ENCODE results near the gene HNF4A.

Gene HNF4A

GRCh38 chr20:44428174-44429016, 72.9 kb downstream of the HNF4A start (continued):
- TF ChIP-seq, protein P1, sequence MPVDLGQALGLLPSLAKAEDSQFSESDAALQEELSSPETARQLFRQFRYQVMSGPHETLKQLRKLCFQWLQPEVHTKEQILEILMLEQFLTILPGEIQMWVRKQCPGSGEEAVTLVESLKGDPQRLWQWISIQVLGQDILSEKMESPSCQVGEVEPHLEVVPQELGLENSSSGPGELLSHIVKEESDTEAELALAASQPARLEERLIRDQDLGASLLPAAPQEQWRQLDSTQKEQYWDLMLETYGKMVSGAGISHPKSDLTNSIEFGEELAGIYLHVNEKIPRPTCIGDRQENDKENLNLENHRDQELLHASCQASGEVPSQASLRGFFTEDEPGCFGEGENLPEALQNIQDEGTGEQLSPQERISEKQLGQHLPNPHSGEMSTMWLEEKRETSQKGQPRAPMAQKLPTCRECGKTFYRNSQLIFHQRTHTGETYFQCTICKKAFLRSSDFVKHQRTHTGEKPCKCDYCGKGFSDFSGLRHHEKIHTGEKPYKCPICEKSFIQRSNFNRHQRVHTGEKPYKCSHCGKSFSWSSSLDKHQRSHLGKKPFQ (tag by site-specific recombination; IDR thresholded peaks at IDR 0.05): no peak

- ChIA-PET POLR2A (no interaction called here), CTCF (no interaction called here)
- Histone ChIP-seq H3K36me3 (ENCODE audit: control insufficient read depth in 2 of 2, insufficient read depth in 1 of 2, low read length in 2 of 2) (no peaks in the 10 kb centered on the region), H3K4me1 (ENCODE audit: control insufficient read depth, insufficient read depth, low read length) (no peaks in the 10 kb centered on the region), H3K27ac (ENCODE audit: extremely low read depth, low read depth, low read length) (no peak overlapping the region), H3K4me3 (ENCODE audit: low read depth, low read length) (no peak overlapping the region), H3K9me3 (ENCODE audit: control insufficient read depth, insufficient read depth, low read depth, low read length) (no peaks in the 10 kb centered on the region)
- TF ChIP-seq KLF8 (tag by site-specific recombination; IDR thresholded peaks at IDR 0.05) (no peak), ZNF146 (tag by site-specific recombination; IDR thresholded peaks at IDR 0.05) (no peak), ZNF768 (tag by site-specific recombination; IDR thresholded peaks at IDR 0.05) (no peak), KLF10 (tag by site-specific recombination; IDR thresholded peaks at IDR 0.05) (no peak), SALL2 (tag by site-specific recombination; IDR thresholded peaks at IDR 0.05; ENCODE audit: borderline replicate concordance) (no peak), ZNF600 (tag by site-specific recombination; IDR thresholded peaks at IDR 0.05) (no peak), ZNF2 (tag by site-specific recombination; IDR thresholded peaks at IDR 0.05) (no peak), IKZF3 (tag by site-specific recombination; IDR thresholded peaks at IDR 0.05) (no peak), RBAK (tag by site-specific recombination; IDR thresholded peaks at IDR 0.05) (no peak), MYNN (tag by site-specific recombination; IDR thresholded peaks at IDR 0.05; ENCODE audit: borderline replicate concordance) (no peak), OVOL3 (tag by site-specific recombination; IDR thresholded peaks at IDR 0.05) (no peak), OSR2 (tag by site-specific recombination; IDR thresholded peaks at IDR 0.05) (no peak), ZNF10 (tag by site-specific recombination; IDR thresholded peaks at IDR 0.05) (no peak), ELK4 (IDR thresholded peaks at IDR 0.05; ENCODE audit: borderline replicate concordance, low read depth, low read length) (no peak), KLF7 (tag by site-specific recombination; IDR thresholded peaks at IDR 0.05; ENCODE audit: borderline replicate concordance) (no peak)
- TF ChIP-seq, protein P2, sequence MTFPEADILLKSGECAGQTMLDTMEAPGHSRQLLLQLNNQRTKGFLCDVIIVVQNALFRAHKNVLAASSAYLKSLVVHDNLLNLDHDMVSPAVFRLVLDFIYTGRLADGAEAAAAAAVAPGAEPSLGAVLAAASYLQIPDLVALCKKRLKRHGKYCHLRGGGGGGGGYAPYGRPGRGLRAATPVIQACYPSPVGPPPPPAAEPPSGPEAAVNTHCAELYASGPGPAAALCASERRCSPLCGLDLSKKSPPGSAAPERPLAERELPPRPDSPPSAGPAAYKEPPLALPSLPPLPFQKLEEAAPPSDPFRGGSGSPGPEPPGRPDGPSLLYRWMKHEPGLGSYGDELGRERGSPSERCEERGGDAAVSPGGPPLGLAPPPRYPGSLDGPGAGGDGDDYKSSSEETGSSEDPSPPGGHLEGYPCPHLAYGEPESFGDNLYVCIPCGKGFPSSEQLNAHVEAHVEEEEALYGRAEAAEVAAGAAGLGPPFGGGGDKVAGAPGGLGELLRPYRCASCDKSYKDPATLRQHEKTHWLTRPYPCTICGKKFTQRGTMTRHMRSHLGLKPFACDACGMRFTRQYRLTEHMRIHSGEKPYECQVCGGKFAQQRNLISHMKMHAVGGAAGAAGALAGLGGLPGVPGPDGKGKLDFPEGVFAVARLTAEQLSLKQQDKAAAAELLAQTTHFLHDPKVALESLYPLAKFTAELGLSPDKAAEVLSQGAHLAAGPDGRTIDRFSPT (tag by site-specific recombination; IDR thresholded peaks at IDR 0.05): no peak
- TF ChIP-seq, protein P1 (tag by site-specific recombination; IDR thresholded peaks at IDR 0.05): no peak
- TF ChIP-seq, protein P3, sequence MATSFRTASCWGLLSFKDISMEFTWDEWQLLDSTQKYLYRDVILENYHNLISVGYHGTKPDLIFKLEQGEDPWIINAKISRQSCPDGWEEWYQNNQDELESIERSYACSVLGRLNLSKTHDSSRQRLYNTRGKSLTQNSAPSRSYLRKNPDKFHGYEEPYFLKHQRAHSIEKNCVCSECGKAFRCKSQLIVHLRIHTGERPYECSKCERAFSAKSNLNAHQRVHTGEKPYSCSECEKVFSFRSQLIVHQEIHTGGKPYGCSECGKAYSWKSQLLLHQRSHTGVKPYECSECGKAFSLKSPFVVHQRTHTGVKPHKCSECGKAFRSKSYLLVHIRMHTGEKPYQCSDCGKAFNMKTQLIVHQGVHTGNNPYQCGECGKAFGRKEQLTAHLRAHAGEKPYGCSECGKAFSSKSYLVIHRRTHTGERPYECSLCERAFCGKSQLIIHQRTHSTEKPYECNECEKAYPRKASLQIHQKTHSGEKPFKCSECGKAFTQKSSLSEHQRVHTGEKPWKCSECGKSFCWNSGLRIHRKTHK (tag by site-specific recombination; IDR thresholded peaks at IDR 0.05): no peak
Measured at GRCh38 chr20:44429017-44429339, 73.5 kb downstream of the HNF4A start.
